Ureter (tissue), 1 donor: Measurements from ENCODE around the gene RPL10. TPM values are rescaled to one million over a fixed set of nuclear protein-coding genes. Genes with fewer than 3 reads are reported as not detected.

Experiments used
- DNase-seq: peaks from one replicate; pipeline ENCODE4 v3.0.0-alpha.2; 2020; ENCODE audit warnings: low spot score
- total RNA-seq: library from RNA; stranded (reverse); gene quantifications from one replicate; pipeline ENCODE4 v1.2.4, GENCODE V29; 2023
- donor health status: DM: yes; HTN: yes; CAD: no.

The RPL10 gene
- total RNA-seq, 1 donor from 2014 or later: 3,238 TPM

DNA sequence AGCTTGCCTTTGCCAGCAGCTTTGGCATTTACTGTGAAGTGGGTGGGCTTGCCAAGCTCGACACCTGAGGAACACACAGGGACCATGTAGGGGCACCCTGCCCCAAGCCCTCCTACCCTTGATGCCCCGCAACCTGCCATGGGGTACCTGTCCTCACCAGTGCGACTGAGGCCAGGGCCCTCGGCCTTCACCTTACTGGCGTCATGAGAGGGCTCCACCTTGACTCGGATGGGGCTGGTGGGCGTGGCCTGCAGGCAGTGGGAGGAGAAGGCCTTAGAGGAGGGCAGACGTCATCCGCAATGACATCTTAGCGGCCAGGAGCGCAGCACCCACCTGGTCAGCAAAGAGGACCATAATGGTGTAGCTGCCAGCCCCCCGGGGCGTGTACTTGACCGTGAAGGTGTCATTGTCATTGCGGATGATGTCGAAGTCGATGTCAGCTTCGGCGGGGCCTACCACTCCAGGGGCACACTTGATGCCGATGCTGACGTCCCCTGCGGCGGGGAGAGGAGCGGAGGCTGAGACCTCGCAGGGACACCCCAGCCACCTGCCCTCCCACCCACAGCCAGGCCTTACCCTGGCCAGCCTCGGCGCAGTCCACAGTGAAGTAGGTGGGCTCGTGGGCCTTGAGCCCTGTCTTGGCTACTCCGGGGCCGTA is 36.0 kb upstream of the RPL10 start:
- no peak for DNase-seq

DNA sequence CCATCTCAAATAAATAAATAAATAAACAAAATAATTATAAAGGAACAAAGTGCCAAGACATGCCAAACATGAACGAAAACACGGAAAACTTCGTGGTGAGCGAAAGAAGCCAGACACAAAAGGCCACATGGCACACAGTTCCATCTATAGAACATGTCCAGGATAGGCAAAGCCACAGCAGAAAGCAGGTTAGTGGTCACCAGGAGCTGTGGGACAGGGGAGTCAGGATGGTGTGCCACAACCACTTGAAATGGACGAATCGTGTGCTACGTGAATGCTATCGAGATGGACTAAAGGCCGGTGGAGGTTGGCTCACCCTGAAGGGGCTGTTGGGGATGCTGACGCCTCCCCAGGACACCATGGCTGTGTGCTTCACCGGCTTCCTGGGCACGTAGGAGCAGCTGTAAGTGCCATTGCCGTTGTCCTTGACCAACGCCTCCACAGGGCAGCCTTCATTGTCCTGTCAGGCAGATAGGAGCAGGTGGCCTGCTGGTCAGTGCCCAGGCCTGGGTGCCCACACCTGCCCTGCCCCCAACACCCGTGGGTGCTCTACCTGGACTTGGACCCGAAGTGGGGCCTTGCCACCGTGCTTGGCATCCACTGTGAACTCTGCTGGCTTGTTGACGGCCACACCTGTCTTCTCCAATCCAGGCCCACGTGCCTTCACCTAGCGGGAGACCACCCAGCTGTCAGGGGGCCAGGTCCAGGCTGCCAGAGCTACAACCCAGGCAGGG is 34.3 kb upstream of the RPL10 start:
- no peak for DNase-seq

- DNase-seq: no peak
Observed at GRCh38 chrX:154365052-154365600, 33.1 kb upstream of the RPL10 start.

DNA sequence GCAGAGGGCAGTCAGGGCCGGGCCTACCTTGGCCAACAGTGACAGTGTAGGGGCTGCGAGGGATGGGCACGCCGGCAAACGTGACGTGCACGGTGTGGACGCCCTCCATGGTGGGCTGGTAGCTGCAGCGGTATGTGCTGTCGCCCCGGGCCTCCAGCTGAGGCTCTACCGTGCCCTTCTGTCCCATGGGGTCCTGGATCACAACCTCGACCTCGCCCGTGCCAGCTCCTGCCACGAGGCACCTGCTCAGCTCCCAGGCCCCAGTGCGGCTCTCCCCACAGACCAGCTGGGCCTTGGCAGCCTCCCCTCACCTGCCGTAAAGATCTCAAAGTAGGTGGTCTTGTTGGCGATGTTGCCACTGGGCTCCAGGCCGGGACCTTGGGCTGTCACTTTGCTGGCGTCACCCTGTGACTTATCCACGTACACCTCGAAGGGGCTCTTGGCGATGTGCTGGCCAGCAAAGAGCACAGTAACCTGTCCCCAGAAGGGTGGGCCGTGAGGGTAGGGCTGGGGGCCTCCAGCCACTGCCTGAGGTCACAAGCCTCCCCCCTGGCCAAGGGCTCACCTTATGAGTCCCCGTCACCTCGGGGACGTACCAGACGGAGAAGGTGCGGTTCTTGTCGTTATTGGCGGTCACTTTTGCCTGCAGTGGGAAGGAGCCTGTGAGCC is 32.0 kb upstream of the RPL10 start:
- DNase-seq: no peak

GRCh38 chrX:154366666-154367055 is 31.5 kb upstream of the RPL10 start:
- no peak for DNase-seq

- DNase-seq: no peak
Observed at GRCh38 chrX:154367474-154368308, 30.5 kb upstream of the RPL10 start.

DNA sequence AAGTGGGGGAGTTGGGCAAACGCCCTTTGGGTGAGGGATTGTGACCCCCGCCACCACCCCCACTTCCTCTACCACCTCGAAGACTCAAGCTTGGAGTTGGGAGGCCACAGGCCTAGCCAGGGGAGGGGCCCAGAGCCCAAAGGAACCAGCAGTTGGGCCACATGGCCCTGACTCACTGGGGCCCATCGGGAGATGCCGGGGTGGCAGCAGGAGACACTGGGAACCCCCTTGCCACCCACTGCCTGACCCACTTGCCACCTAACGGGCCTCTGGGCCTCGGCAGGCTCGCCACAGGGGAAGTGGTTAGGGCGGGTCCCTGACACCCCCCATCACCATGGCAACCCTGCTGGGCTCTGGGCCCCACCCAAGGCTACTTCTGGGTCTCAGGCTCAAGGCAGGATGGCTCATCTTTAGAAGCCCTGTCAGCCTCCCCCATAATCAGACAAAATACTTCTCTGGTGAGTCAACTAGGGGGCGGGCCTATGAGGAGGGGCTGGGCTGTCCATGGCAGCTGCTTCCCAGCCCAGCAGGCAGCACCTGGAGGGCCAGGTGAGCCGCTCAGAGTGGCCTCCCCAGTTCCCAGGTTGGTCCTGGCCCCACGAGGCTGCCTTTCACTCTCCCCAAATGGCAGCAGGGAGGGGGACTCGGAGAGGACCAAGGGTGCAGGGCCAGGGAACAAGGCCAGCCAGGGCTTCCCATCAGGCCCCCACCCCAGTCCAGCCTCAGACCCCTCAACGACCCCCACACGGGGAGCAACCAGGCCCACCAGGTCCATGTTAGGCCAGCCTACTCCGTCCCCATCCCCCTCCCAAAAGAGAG is 29.3 kb upstream of the RPL10 start:
- peak; percentile 84 for DNase-seq

- DNase-seq: peak; percentile 86
Observed at GRCh38 chrX:154369449-154370299, 28.5 kb upstream of the RPL10 start.

DNA sequence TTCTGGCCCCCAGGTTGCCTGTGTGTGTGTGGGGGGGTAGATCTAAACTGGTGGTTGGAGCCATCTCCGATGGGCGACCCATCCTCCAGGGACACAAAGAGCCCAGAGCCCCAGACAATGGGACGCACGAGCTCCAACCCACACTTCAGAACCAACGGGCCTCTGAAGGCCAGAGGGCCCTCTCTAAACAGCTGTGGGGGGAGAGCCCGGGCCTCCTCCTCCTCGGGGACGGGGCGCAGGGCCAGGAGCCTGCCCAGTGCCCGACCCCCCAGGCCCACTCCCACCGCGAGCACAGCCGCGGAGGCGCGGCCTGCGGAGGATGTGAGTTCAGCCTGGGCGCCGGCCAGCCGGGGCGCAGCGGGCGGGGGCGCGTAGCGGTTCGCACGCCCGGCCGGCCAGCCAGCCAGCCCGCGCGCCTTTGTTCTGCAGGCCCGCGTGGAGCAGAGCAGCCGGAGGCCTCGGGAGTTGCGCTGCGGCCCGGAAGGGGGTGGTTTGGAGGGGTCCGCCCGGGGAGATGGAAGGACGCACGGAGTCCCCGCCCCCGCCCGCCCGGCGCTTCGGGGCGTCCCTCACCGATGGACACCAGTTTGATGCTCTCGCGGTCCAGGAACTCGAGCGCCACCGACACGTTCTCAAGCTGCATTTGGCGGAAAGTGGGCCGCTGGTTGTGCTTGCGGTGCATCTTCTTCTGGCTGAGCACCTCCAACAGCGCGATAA is 27.7 kb upstream of the RPL10 start:
- DNase-seq: no peak

- DNase-seq: peak; percentile 94
Observed at GRCh38 chrX:154371017-154371788, 27.0 kb upstream of the RPL10 start.

DNA sequence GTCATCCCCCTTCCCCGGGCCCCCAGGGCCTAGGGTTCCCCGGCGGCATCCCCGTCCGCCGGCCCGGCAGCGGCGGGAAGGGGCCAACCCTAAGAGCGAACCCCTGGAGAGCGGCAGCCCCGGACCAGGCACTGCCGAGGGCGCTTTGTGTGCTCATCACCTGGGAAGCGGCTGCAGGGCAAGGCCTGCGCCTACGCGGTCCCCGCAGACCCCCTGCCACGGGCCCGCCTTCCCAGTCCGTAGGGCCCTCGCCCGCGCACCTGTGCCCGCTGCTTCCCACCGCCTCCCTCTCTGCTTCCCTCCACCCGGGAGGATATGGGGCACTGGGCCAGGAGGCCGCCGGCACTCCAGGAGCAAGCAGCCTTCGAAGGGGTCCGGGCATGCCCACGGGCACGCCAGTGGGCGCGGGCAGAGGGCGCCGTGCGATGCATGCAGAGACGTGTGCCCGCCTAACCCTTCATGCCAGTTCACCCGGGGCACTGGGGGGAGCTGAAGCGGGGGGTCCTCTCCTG is 26.3 kb upstream of the RPL10 start:
- no peak for DNase-seq

GRCh38 chrX:154372612-154373022 is 25.6 kb upstream of the RPL10 start:
- no peak for DNase-seq

DNA sequence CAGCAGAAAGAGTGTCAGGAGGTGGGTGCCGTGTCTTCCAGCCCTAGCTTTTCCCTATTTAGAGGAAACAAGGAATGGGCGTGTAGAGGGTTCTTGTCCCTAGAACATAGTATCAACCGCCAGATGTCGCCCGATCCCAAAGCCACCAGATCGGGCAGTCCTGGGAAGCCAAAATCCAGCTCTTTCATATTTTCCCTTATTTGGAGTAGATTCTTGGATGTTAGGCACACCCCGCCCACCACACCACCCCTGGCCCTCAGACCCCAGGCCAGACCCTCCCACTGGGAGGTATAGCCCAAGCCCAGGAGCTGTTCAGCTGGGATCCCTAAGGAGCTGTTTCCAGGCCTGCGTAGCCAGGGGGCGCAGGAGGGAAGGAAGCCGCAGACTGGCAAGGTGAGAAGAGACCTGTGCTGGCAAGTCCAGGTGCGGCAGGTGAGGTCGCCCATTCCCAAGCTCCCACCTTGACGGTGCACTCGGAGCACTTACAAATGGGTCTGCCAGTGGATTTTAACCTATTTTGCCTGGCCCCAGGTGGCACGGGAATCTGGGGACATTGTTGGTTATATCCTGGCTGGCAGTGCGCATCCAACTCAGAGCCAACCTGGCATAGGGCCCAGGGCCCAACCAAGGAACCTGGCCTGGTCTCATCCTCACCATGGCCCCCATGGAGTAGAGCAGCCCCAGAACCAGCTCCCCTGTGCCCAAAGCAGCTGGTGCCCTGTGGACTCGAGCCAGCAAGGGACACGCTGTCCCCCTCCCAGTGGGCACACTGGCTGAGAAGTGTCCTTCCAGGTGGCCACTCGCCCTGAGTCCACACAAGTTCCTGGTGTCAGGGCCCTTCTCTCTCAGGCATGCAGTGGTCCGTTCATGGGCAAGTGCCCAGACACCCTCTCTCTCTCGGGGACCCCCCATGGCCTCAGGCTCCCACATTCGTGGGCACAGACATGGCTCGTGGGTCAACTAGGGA is 24.6 kb upstream of the RPL10 start:
- peak; percentile 75 for DNase-seq

DNA sequence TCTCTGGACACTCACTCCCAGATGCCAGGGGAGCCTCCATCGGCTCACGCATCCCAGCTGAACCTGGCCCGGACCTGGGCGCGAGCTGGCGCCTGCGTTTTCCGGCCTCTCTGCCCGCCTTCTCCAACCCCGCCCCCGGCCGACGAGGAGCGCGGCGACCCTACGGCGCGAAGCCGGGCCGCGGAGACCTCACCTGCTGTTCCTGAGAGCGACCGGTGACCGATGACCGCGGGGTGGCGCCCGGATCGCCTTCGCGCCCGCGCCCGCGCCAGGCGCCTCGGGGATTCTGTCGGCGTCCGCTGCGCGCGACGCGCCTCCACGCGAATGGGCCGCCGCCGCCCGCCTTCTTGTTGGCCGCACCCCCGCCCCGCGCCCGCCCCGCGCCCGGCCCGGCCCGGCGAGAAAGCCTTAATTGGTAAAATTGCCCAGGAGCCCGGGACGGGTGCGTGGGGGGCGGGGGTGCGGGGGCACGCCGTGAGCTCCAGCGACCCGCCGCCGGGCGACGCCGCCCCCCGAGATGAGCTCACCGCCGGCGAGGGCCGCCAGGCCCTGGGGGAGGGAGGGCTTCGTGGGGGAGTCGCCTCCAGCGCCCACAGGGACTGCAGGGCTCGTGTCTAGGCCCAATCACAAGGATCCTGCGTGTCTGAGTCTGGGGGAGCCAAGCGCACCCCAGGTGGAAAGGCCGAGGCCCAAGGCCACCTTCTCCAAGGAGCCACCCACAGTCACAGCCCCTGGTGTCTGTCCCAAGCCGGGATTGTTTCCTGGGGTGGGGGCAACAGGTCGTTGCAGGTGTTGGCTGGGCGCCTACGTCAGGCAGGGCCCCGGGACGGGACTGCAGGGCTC is 23.6 kb upstream of the RPL10 start, which contains the start of gene FLNA:
Gene FLNA (minus strand): TSS at position 322 of the 843 bp plus-strand sequence. CDS start 3,389 bp downstream, outside the sequence.
- DNase-seq: no peak

DNA sequence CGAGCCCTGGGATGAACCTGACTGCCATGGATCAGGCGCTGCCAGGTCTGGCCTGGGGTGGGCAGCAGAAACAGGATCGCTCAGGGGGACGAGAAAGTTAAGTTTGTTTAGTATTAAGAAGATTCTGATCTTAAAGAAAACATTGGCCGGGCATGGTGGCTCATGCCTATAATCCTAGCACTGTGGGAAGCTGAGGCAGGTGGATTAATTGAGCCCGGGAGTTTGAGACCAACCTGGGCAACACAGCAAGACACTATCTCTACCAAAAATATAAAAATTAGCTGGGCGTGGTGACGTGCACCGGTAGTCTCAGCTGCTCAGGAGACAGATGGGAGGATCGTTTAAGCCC is 23.0 kb upstream of the RPL10 start:
- DNase-seq: no peak

DNA sequence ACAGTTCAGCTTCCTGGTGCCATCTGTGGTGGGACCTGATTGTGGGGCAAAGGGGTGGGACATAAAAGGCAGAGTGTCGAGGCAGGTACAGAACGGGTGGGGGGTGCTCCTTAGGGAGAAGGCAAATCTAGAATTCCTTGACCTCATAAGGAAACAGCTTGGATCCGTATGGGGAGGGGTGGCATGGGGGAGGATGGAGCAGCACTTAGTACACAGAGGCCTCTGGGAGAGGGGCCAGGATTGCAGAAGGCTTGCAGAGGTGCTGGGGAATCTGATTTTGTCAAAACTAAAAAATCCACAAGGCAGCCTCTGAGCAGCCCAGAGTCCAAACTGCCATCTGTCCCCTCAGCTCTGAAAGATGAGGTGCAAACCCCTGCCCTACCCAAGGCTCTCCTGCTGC is 21.4 kb upstream of the RPL10 start:
- no peak for DNase-seq
